Trophoblast cell (in vitro differentiated cells and primary cell): ENCODE measurements around the gene FIGNL2.
A peak's percentile ranks its signal among the peaks of the same experiment; 100 is the strongest.

ENCODE experiments used
- DNase-seq, 2 donors: peaks; one replicate each; pipeline ENCODE4 v3.0.0-alpha.2; 2016
- H2AFZ ChIP-seq: 2 replicates; pipeline ENCODE4 v1.6.1; 2013; ENCODE audit warnings: low read length, moderate library complexity, mild to moderate bottlenecking; ENCODE audit not compliant: insufficient read depth, poor library complexity
- H2AK5ac ChIP-seq: 2 replicates; pipeline ENCODE4 v1.6.1; 2013; ENCODE audit warnings: mild to moderate bottlenecking, low read length
- H2BK120ac ChIP-seq: 2 replicates; pipeline ENCODE4 v1.6.1; 2013; ENCODE audit warnings: low read length, mild to moderate bottlenecking, moderate library complexity; ENCODE audit not compliant: insufficient read depth, poor library complexity
- H2BK12ac ChIP-seq: 2 replicates; pipeline ENCODE4 v1.6.1; 2013; ENCODE audit warnings: mild to moderate bottlenecking, low read length, moderate library complexity
- H2BK5ac ChIP-seq: 2 replicates; pipeline ENCODE4 v1.6.1; 2013; ENCODE audit warnings: low read length, low read depth, moderate library complexity, mild to moderate bottlenecking; ENCODE audit not compliant: poor library complexity
- H3K14ac ChIP-seq: 2 replicates; pipeline ENCODE4 v1.6.1; 2013; ENCODE audit warnings: mild to moderate bottlenecking, low read length
- H3K18ac ChIP-seq: 2 replicates; pipeline ENCODE4 v1.6.1; 2013; ENCODE audit warnings: mild to moderate bottlenecking, low read length
- H3K23ac ChIP-seq: 2 replicates; pipeline ENCODE4 v1.6.1; 2013; ENCODE audit warnings: low read length
- H3K27ac ChIP-seq: 2 replicates; pipeline ENCODE4 v1.5.1; 2013; ENCODE audit warnings: low read depth, mild to moderate bottlenecking, inconsistent platforms, low read length, moderate library complexity
- H3K27me3 ChIP-seq: 2 replicates; pipeline ENCODE4 v1.6.1; 2013; ENCODE audit warnings: inconsistent platforms, mild to moderate bottlenecking, low read length, moderate library complexity; ENCODE audit not compliant: insufficient read depth
- H3K36me3 ChIP-seq, 2 experiments: 1 replicate in 1 of 2; 2 replicates in 1 of 2; pipeline ENCODE4 v1.6.1; 2013; ENCODE audit warnings: low read length in 2 of 2, mild to moderate bottlenecking in 2 of 2, moderate library complexity in 1 of 2; ENCODE audit not compliant: insufficient read depth in 2 of 2, control insufficient read depth in 1 of 2
- H3K4ac ChIP-seq: 2 replicates; pipeline ENCODE4 v1.6.1; 2013; ENCODE audit warnings: low read depth, mild to moderate bottlenecking, low read length, moderate library complexity
- H3K4me1 ChIP-seq, 2 experiments: 1 replicate in 1 of 2; 2 replicates in 1 of 2; pipeline ENCODE4 v1.6.1; 2013; ENCODE audit warnings: low read length in 2 of 2, mild to moderate bottlenecking in 2 of 2, moderate library complexity in 1 of 2; ENCODE audit not compliant: insufficient read depth in 2 of 2, control insufficient read depth in 1 of 2
- H3K4me2 ChIP-seq: 2 replicates; pipeline ENCODE4 v1.6.1; 2013; ENCODE audit warnings: inconsistent platforms, mild to moderate bottlenecking, low read length, moderate library complexity
- H3K4me3 ChIP-seq: 2 replicates; pipeline ENCODE4 v1.5.1; 2013; ENCODE audit warnings: mild to moderate bottlenecking, low read depth, low read length, inconsistent platforms
- H3K79me1 ChIP-seq: one replicate; pipeline ENCODE4 v1.6.1; 2013; ENCODE audit warnings: low read length
- H3K79me2 ChIP-seq: 2 replicates; pipeline ENCODE4 v1.6.1; 2013; ENCODE audit warnings: low read length, mild to moderate bottlenecking; ENCODE audit not compliant: control insufficient read depth, insufficient read depth, poor library complexity
- H3K9ac ChIP-seq: 2 replicates; pipeline ENCODE4 v1.6.1; 2013; ENCODE audit warnings: mild to moderate bottlenecking, low read length
- H3K9me3 ChIP-seq: 2 replicates; pipeline ENCODE4 v1.6.1; 2013; ENCODE audit warnings: low read depth, mild to moderate bottlenecking, control low read depth, inconsistent platforms, low read length; ENCODE audit not compliant: insufficient read depth
- H4K12ac ChIP-seq: 2 replicates; pipeline ENCODE4 v1.6.1; 2013; ENCODE audit warnings: low read depth, mild to moderate bottlenecking, low read length, moderate library complexity
- H4K8ac ChIP-seq: 2 replicates; pipeline ENCODE4 v1.6.1; 2013; ENCODE audit warnings: low read depth, mild to moderate bottlenecking, low read length, moderate library complexity
- H4K91ac ChIP-seq: one replicate; pipeline ENCODE4 v1.6.1; 2013; ENCODE audit warnings: low read depth, mild to moderate bottlenecking, low read length, moderate library complexity
- WGBS: extraction: QIAGEN DNeasy Blood & Tissue Kit; methylation state at CpG from one replicate; pipeline ENCODE4 v1.1.7; 2013; ENCODE audit warnings: missing lambda C conversion rate; ENCODE audit not compliant: insufficient read length, insufficient coverage; ENCODE audit errors: extremely low coverage; 5-methylcytosine and 5-hydroxymethylcytosine counted together

FIGNL2 gene

GRCh38 chr12:51844854-51845253 is 3.7 kb downstream of the FIGNL2 start:
- H2AFZ ChIP-seq = no peak overlapping the region
- no peaks in the 10 kb centered on the region for H3K27me3 ChIP-seq
- H3K79me1 ChIP-seq = peaks cover 23% of the 10 kb centered on the region
- no peak overlapping the region for H4K12ac ChIP-seq
- H3K4ac ChIP-seq = peak overlapping the region; percentile 90
- no peak overlapping the region for H3K18ac ChIP-seq
- H3K4me2 ChIP-seq = no peak overlapping the region
- H3K4me3 ChIP-seq = no peak overlapping the region
- H3K27ac ChIP-seq = no peak overlapping the region
- H3K36me3 ChIP-seq = peaks cover 21 to 28% of the 10 kb centered on the region in 2 experiments
- peaks cover 55% of the 10 kb centered on the region for H3K79me2 ChIP-seq
- H4K91ac ChIP-seq = no peak overlapping the region
- no peaks in the 10 kb centered on the region for H3K9me3 ChIP-seq
- no peak overlapping the region for H2AK5ac ChIP-seq
- no peak for DNase-seq
- H3K14ac ChIP-seq = no peak overlapping the region
- H4K8ac ChIP-seq = no peak overlapping the region
- H3K23ac ChIP-seq = no peak overlapping the region
- peaks cover 36 to 42% of the 10 kb centered on the region in 2 experiments for H3K4me1 ChIP-seq
- H2BK120ac ChIP-seq = no peak overlapping the region
- WGBS = no CpG with 5 or more reads among the region's 4 CpGs
- no peak overlapping the region for H2BK12ac ChIP-seq
- H2BK5ac ChIP-seq = no peak overlapping the region
- H3K9ac ChIP-seq = no peak overlapping the region

- no peak overlapping the region for H2BK120ac ChIP-seq
- no peak overlapping the region for H2AK5ac ChIP-seq
- no peak overlapping the region for H2BK5ac ChIP-seq
- H3K4ac ChIP-seq = peak overlapping the region; percentile 30
- no peak overlapping the region for H3K4me2 ChIP-seq
- no peak overlapping the region for H4K91ac ChIP-seq
- WGBS = no CpG with 5 or more reads among the region's 6 CpGs
- H3K27ac ChIP-seq = no peak overlapping the region
- H2BK12ac ChIP-seq = no peak overlapping the region
- no peak overlapping the region for H3K18ac ChIP-seq
- H3K27me3 ChIP-seq = no peaks in the 10 kb centered on the region
- no peak overlapping the region for H3K23ac ChIP-seq
- DNase-seq = no peak
- no peak overlapping the region for H3K9ac ChIP-seq
- peaks cover 26 to 33% of the 10 kb centered on the region in 2 experiments for H3K36me3 ChIP-seq
- peaks cover 7% of the 10 kb centered on the region for H3K79me1 ChIP-seq
- H3K4me3 ChIP-seq = no peak overlapping the region
- no peak overlapping the region for H3K14ac ChIP-seq
- H2AFZ ChIP-seq = no peak overlapping the region
- peaks cover 40% of the 10 kb centered on the region for H3K79me2 ChIP-seq
- H4K8ac ChIP-seq = no peak overlapping the region
- no peak overlapping the region for H4K12ac ChIP-seq
- peaks cover under 1% of the 10 kb centered on the region for H3K9me3 ChIP-seq
- H3K4me1 ChIP-seq = peaks cover 51 to 61% of the 10 kb centered on the region in 2 experiments
Measured at GRCh38 chr12:51841727-51842126, 6.8 kb downstream of the FIGNL2 start.

GRCh38 chr12:51840966-51841365 is 7.6 kb downstream of the FIGNL2 start:
- peaks cover 21 to 28% of the 10 kb centered on the region in 2 experiments for H3K36me3 ChIP-seq
- peaks cover 7% of the 10 kb centered on the region for H3K79me1 ChIP-seq
- H3K79me2 ChIP-seq = peaks cover 33% of the 10 kb centered on the region
- H3K27me3 ChIP-seq = no peaks in the 10 kb centered on the region
- no peak overlapping the region for H3K9ac ChIP-seq
- H3K4me3 ChIP-seq = no peak overlapping the region
- peak overlapping the region; percentile 55 for H2BK12ac ChIP-seq
- H3K18ac ChIP-seq = peak overlapping the region; percentile 49
- peak overlapping the region; percentile 40 for H2AK5ac ChIP-seq
- peak overlapping the region; percentile 35 for H4K8ac ChIP-seq
- no peak overlapping the region for H2AFZ ChIP-seq
- peak overlapping the region; percentile 7 for H3K4me2 ChIP-seq
- peak overlapping the region; percentile 3 for H3K27ac ChIP-seq
- no peak overlapping the region for H3K23ac ChIP-seq
- H2BK120ac ChIP-seq = peak overlapping the region; percentile 28
- H3K4me1 ChIP-seq = peaks cover 49 to 61% of the 10 kb centered on the region in 2 experiments
- H3K14ac ChIP-seq = peak overlapping the region; percentile 36
- peaks cover 2% of the 10 kb centered on the region for H3K9me3 ChIP-seq
- H4K12ac ChIP-seq = no peak overlapping the region
- peak overlapping the region; percentile 54 for H4K91ac ChIP-seq
- peak overlapping the region; percentile 61 for H3K4ac ChIP-seq
- H2BK5ac ChIP-seq = peak overlapping the region; percentile 38
- no peak for DNase-seq
- no CpG with 5 or more reads among the region's 6 CpGs for WGBS

- no peak overlapping the region for H2AK5ac ChIP-seq
- no peak overlapping the region for H2BK120ac ChIP-seq
- no peak overlapping the region for H3K14ac ChIP-seq
- H3K27ac ChIP-seq = no peak overlapping the region
- H4K12ac ChIP-seq = no peak overlapping the region
- no peak overlapping the region for H3K4me2 ChIP-seq
- peaks cover 7% of the 10 kb centered on the region for H3K79me1 ChIP-seq
- no peak overlapping the region for H3K18ac ChIP-seq
- H4K8ac ChIP-seq = no peak overlapping the region
- H3K4ac ChIP-seq = peak overlapping the region; percentile 41
- H3K23ac ChIP-seq = no peak overlapping the region
- H3K9ac ChIP-seq = no peak overlapping the region
- no peak overlapping the region for H2BK5ac ChIP-seq
- no peak overlapping the region for H3K4me3 ChIP-seq
- peaks cover 2% of the 10 kb centered on the region for H3K9me3 ChIP-seq
- WGBS = no CpG with 5 or more reads among the region's 5 CpGs
- no peak for DNase-seq
- no peak overlapping the region for H2BK12ac ChIP-seq
- peaks cover 17 to 24% of the 10 kb centered on the region in 2 experiments for H3K36me3 ChIP-seq
- peaks cover 44 to 59% of the 10 kb centered on the region in 2 experiments for H3K4me1 ChIP-seq
- peak overlapping the region; percentile 34 for H4K91ac ChIP-seq
- H2AFZ ChIP-seq = no peak overlapping the region
- H3K27me3 ChIP-seq = no peaks in the 10 kb centered on the region
- peaks cover 27% of the 10 kb centered on the region for H3K79me2 ChIP-seq
Measured at GRCh38 chr12:51839310-51839947, 9.1 kb downstream of the FIGNL2 start.
